Islet precursor cell (in vitro differentiated cells): Measurements from ENCODE around the gene ATG4D.

Experiments
- DNase-seq: peaks from one replicate; pipeline ENCODE4 v3.0.0-alpha.2; 2018

ATG4D gene

GRCh38 chr19:10582091-10582490 is 38.4 kb downstream of the ATG4D start:
- no peak for DNase-seq

GRCh38 chr19:10583036-10583776 is 39.5 kb downstream of the ATG4D start:
- no peak for DNase-seq

- DNase-seq = no peak
Observed at GRCh38 chr19:10586396-10586795, 42.7 kb downstream of the ATG4D start.

- no peak for DNase-seq
Observed at GRCh38 chr19:10587022-10587838, 43.5 kb downstream of the ATG4D start, which contains the start of gene AP1M2. TSS of gene AP1M2 (minus strand) at chr19:10587312. CDS start at chr19:10587231, 81 bp downstream.

GRCh38 chr19:10587839-10588150 is 44.1 kb downstream of the ATG4D start:
- no peak for DNase-seq

- no peak for DNase-seq
Observed at GRCh38 chr19:10593148-10593547, 49.4 kb downstream of the ATG4D start.

- peak; percentile 83 for DNase-seq
Observed at GRCh38 chr19:10593820-10594637, 50.3 kb downstream of the ATG4D start.

- no peak for DNase-seq
Observed at GRCh38 chr19:10600149-10600548, 56.4 kb downstream of the ATG4D start.

- DNase-seq = no peak
Observed at GRCh38 chr19:10601999-10602329, 58.3 kb downstream of the ATG4D start.

- peak; percentile 89 for DNase-seq
Observed at GRCh38 chr19:10602330-10603083, 58.8 kb downstream of the ATG4D start.
